NCI-H446 (cell line): ENCODE measurements around the gene FAM20A.
"Not testable (repeated sequence)": the region's sequence is repeated elsewhere in the genome, so short reads cannot be mapped to it uniquely, and the experiment has no call there.

Experiments used
- DNase-seq, 2 experiments: peaks; one replicate each; lab custom pipeline; 2025; lab: John Stamatoyannopoulos, UW

FAM20A gene

GRCh38 chr17:68588362-68588761, 12.8 kb downstream of the FAM20A start:
- DNase-seq: no peak

- no peak for DNase-seq
These were observed 13.3 kb downstream of the FAM20A start for GRCh38 chr17:68587847-68588246.

DNA sequence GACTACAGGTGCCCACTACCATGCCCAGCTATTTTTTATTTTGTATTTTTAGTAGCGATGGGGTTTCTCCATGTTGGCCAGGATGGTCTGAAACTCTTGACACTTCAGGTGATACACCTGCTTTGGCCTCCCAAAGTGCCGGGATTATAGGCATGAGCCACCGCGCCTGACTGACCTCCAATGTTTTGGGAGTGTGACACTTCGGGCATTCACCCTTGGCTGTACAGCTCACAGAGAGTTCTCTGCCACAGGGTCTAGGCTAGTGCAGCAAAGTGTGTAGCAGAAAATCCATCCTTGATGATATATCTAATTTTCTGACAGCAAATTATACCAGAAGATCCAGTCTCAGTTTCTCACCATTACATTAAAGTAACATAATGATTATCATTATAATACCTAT, 14.1 kb downstream of the FAM20A start:
- no peak for DNase-seq

DNA sequence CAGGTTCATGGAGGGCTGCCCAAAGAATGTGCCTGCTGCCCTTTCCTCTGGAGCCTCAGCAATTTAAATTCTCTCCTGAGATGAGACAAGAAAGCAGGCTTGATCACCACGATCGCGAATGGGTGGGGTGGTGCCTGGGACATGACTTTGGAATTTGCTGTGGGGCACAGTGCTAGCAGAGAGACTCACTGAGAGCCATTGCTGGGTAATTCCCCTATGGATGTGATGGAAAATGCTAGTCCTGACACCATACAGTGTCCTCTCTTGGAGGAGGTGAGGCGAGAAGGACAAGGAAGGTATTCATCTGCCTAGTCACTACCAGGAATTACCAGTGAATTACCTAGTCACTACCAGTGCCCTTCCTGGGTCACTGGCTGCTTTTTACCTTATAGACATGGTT, 15.5 kb downstream of the FAM20A start:
- DNase-seq: no peak

DNA sequence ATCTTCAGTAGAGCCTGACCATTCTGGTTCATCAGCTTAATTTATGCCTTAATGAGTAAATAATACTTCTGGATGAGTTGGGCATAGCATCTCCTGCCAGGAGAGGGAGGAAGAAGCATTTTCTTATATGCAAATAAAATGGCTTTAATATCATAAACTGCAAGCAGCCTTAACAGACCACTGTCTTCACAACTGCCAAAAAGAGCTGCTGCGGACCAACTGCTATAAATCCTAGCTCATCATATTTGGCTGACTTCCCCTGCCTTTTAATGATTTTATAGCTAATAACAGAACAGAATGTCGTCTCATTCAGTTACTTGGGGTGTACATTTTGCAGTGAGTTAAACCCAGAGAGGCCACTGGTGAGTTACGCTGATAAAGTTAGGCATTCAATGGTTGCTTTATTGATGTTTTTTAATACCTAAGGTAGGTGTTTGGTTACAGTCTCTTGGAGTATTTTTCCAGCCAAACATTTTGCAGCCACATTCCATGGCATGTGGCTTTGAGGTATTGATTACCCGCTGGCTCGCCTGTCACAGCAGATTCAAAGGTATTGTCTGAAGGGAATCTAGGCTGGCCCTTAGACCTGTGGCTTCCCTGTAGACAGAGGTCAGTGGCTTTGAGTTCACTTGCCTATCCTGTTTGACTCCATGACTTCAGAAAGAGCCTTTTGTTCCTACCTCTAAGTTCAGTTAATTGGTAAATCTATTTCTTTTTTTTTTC, 16.4 kb downstream of the FAM20A start:
- no peak for DNase-seq

DNA sequence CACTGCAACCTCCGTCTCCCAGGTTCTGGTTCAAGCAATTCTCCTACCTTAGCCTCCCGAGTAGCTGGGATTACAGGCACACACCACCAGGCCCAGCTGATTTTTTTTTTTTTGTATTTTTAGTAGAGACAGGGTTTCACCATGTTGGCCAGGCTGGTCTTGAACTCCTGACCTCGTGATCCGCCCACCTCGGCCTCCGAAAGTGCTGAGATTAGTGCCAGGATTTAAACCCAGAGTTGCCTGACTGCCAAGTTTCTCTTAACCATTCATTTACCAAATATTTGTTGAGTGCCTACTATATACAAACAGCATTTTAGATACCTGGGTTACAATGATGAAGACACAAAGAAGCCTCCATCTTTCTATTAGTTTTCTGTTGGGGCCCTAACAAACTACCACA, 18.3 kb downstream of the FAM20A start:
- DNase-seq: not testable (repeated sequence)

- DNase-seq: no peak
These were observed 19.1 kb downstream of the FAM20A start for GRCh38 chr17:68581863-68582645.

DNA sequence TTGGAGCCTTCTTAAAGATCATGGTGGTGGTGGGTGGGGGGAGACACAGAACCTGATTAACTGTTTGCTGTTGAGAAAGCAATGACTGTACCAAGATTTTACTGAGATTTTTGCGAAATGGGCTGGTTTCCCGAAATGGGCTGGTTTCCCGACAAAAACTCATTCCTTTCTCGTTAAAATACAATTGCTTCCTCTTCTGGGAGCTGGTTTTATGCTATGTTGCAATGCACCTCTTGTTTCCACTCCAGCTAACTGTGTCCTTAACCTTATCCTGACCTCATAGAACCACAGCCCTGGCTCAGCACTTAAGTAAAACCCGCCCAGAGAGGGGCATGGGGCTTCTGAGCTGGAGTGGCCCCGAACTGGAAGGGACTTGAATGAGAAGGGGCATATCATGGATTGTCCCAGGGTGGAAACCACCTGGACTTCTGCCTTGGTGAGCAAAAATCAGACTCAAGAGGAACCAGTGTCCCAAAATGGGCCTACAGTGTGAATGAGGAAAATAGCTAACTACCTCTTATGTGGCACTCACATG, 20.9 kb downstream of the FAM20A start:
- DNase-seq: no peak

DNA sequence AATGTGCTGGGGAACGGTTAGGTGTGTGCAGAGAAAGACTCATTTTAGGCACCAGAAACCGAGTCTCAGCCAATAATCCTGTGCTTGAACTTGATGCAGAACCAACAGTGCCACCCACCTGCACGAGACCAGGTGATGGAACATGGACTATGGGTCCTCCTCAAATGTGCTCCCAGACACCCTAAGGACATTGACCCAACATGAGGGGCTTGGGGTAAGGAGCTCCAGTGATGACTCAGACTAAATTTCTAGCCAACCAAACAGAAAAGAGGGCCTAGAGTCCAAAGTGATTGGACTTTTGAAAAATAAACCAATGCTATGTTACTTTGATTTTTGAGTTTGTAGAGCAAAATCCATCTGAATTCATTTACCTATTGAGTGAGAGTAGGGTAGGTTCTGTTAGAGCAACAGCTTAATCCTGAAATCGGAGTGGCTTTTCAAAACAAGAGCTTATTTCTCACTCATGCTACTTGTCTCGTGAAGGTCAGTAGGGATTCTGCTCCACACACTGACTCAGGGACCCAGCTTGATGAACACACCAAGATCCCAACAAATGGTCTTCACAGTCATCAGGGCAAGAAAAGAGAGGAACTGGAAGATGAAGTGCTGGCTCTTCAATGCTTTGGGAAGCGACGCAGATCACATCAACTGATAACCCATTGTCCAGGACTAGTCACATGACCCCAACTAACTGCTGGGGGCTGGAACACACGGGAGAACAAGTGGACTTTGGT, 21.8 kb downstream of the FAM20A start:
- DNase-seq: no peak

GRCh38 chr17:68578236-68578635, 22.9 kb downstream of the FAM20A start:
- DNase-seq: no peak

DNA sequence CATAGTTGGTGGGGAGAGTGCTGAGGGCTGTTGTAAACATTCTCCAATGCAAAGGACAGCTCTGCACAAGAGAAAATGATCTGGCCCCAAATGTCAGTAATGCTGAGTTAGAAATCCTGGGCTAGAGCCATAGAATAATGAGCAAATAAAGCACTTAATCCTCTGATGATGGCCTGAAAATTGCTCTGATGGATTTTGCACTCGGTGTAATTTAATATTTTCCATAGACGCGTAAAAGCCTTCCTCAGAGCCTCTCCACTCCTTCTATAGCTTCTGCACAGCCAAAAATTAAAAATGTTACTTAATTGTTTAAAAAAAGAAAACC, 23.7 kb downstream of the FAM20A start:
- no peak for DNase-seq

DNA sequence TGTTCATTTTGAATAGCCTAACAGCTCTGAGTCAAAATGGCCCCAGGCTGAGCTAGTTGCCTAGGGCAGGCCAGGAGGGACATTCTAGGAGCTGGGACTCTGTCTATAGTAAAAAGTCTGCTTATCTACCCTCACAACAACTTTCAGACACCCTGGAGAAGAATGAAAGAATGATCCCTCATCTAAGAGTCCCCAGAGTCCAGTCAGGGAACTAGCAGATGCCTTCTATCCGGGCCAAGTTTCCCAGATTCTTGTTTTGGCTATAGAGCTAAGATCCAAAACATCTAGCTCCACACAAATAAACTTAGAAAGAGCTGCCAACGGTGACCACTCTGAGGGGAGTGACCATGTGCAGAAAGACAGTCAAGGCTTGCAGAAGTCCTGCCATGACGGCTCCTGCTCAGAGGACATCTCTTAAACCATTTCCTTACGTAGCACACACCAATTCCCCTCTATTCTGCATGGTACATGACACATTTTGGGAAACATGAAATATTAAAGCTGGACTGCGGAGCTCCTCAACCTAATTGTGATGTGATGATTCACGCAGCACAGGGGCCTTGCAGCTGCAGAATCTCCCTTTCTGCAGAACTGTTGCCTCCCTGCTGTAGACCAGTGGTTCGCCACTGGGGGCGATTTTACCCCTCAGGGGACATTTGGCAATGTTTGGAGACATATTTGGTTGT, 24.2 kb downstream of the FAM20A start:
- no peak for DNase-seq

GRCh38 chr17:68576137-68576536, 25.0 kb downstream of the FAM20A start:
- DNase-seq: no peak

DNA sequence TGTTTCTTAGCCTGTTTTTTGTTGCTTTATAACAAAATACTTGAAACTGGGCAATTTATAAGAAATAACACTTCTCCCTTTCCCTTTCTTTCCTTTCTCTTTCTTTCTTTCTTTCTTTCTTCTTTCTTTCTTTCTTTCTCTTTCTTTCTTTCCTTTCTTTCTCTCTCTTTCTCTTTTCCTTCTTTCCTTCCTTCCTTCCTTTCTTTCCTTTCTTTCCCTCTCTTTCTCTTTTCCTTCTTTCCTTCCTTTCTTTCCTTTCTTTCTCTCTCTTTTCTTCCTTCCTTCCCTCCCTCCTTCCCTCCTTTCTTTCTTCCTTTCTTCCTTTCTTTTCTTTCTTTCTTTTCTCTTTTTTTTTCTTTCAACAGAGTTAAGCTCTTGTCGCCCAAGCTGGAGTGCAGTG, 27.8 kb downstream of the FAM20A start:
- no peak for DNase-seq

- no peak for DNase-seq
These were observed 28.9 kb downstream of the FAM20A start for GRCh38 chr17:68572138-68572842.

GRCh38 chr17:68570526-68570925, 30.6 kb downstream of the FAM20A start:
- DNase-seq: no peak

DNA sequence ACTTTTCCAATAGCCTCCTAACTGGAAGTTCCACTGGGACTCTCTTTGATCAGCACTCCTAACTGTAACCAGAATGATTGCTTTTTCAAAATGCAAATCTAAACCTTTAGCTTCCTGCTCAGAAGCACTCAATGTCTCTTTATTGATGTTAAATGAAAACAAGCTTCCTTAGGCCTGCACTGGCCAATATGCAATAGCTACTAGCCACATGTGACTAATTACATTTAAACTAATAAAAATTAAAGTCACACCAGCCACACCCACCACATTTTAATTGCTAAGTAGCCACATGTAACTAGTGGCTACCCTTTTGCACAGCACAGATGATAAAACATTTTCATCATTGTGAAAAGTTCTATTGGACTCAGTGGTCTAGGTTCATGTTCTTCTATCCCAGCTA, 31.8 kb downstream of the FAM20A start:
- DNase-seq: no peak

- no peak for DNase-seq
These were observed 32.6 kb downstream of the FAM20A start for GRCh38 chr17:68568581-68568980.

DNA sequence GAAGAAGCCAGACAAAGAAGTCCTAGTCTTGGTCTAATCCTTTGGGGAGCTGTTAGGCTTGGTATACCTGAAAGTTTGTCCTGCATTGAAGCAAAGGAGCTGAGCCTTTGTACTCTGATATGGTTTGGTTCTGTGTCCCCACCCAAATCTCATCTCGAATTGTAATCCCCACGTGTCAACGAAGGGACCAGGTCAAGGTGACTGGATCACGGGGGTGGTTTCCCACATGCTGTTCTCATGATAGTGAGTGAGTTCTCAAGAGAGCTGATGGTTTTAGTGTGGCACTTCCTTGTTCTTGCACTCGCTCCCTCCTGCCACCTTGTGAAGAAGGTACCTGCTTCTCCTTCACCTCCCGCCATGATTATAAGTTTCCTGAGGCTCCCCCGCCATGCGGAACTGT, 33.6 kb downstream of the FAM20A start:
- no peak for DNase-seq

DNA sequence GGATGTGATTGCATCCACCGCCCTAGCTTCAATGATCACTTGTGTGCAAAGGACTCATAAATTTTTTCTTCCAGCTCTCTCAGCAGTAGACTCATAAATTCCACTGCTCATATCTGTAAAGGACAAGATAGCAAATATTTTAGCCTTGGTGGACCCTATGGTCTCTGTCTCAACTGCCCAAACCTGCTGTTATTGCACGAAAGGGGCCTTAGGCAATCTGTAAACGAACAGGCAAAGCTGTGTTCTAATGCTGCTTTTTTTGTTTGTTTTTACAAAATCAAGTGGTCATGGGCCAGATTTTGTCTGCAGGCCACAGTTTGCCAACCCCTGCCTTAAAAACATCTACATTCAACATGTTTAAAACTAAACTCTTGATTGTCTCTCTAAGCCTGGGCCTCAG, 34.1 kb downstream of the FAM20A start:
- DNase-seq: no peak

DNA sequence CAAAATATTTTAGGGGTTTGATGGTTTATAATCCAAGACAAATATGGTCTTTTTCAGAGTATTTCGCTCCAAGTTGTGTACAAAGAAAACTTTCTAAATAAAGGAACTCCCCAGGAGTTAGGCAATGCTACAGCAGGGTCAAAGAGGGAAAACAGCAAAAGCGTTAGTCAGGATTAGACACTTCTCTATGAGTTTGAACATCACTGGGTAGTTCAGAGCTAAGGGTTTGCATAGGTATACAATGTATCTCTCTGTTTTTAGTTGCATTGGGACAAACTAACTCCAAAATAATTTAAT, 34.8 kb downstream of the FAM20A start:
- no peak for DNase-seq
